T-helper 2 cell (primary cell): ENCODE data around the gene RASAL3.

Experiments used
- DNase-seq, 5 experiments: peaks; one replicate each; pipeline versions ENCODE4 v3.0.0 to v3.0.0-alpha.2; 2012 to 2022

The RASAL3 gene

DNA sequence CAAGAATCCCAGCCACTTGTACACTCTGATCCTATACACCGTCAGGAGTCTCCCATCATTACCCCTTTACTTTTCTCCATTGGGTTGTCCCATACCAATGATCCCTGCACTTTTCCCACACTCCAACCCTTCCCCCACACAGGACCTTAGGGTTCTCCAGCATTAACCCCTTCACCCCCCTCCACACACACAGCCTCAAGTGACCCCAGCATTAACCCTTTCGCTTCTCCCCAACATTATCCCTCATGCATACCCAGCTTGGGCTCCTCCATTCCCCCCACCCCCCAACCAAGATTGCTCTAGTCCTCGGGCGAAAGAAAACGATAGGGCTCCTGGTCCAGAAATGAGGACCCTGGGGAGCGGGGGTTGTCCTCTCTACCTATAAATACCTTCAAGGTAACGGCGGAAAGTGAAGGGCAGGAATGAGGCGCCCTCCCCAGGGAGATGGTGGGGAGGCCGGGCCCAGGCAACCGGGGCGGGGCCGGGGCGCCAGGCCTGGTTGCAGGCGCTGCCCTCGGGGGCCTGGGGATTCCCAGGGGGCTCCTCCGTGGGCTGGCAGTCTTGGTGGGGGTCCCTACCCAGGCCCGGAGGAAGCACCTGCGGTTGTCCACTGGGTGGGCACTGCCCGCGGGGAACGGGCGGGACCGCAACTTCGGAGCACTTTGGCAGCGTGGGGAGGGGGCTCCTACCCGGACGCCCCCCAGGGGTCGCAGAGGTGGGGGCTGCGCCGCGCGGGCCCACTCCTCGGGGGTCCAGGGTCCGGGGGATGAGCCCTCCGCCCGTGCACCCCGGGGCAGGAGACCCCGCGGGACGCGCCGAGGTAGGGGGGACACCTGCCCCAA, 15.3 kb downstream of the RASAL3 start:
- DNase-seq = no peak

DNA sequence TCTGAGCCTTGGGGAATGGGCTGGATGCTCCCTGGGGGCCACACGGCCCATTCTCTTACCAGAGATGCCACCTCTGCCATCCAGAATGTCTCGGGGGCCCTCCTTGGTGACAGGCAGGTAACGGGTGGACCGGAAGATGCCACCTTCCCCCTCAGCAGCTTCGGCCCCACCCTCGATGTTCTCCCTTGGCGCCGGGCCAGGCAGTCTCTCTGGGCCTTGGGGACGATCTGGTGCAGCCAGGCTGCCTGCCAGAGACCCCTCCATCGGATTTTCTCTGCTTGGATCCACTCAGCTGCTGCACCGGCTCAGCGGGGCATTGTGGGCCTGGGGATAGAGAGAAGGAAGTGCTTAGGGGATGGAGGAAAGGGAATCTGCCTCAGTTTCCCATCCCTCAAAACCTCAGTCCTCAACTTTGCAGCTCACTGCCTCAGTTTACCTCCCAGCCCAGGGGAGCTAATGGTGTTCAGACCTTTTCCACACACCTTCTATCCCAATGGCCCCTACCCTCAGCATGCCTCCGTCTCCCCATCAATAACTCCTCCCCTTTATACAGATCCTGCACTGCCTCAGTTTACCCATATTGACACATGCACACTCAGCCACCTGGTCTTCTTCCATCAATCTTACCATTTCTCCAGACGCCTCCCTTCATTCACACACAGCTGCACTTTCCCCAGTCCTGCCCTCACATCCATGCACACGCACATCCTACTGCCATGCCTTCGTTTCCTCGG, 16.1 kb downstream of the RASAL3 start:
- DNase-seq = no peak

DNA sequence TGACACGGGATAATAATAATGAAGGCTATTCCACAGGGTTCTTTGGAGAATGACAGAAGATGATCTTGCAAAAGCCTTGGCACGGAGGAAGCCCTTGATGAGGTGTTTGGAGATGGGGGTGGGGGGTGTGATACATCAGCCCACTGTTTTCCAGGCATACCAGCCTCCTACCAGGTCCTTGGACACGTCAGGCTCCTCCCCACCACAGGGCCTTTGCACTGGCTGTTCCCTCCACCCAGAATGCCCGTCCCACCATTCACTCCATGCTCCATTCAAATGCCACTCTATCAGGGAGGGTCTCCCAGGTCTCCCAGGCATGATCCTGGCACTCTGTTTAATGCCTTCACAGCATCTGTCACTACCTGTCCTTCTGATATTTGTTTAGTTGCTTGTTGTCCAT, 17.3 kb downstream of the RASAL3 start:
- no peak for DNase-seq

DNA sequence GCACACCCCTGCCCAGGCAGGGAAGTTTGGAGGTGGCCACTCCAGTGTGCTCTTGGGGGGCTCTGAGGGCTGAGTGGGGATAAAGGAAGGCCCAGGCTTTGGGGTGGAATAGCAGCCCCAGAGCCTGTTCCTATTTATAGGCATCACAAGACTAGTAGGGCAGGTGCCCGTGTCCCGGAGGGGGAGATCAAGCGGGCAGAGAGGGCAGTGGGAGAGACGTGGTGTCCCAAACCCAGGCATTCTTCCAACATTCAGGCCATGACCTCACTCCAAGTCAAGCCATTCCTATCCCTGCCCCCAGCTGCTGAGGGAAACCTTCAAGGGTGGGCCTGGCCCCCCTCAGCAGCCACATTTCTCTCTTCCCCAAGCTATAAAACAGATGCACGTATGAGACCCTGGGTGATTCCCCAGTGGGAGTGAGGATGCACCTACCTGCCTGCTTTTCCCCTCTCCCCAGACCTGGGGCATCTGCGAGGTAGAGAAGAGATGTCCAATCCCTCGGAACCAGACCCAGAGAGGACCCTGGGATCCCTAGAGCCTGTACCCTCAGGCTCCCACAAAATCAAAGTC, 18.5 kb downstream of the RASAL3 start:
- DNase-seq = no peak

DNA sequence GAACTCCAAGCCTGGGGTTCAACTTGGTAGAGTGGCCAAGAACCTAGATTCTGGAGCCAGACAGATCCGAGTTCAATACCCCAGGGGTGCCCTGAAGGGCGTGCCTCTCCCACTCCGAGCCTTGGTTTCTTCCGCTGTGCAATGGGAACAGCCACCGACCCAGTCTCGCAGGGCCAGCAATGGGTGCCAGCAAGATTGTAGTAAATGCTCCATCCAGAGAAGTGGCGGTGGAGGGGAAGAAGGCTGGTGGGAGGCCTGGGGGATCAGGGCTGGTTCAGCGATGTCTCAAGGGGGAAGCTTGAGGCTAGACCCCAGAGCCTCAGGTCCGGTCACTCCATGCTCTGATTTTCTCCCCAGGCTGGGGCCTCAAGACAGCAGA, 19.1 kb downstream of the RASAL3 start:
- DNase-seq = no peak

DNA sequence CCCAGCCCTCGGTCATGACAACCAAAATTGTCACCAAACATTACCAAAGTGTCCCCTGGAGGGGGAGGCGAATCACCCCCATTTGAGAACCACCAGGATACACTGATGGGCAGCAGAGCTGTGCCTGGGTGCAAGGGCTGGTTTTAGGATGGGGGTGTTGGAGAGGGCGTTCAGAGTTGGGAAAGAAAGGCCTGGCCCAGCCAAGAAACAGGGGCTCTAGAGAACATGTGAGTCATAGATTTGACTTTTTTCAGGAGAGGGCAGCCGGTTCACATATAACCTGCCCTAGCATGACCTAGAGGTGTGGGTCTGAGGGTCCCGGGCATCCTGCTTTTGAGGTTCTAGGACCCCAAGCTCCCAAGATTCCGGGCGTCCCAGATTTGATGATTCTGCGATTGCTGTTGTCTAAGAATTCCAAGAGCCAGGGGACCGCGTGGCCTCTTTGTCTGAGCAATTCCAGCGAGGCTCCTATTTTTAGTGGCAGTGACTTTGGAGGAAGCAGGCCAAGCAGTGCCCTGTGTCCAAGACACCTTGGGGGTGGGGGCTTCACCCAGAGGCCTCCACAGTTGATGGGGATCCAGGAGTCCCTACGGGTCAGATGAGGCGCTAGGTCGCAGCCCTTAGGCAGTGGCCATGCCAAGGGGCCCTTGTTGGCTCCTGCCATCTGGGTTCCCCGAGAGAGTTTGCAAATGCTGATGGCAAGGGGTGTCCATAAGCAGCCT, 19.7 kb downstream of the RASAL3 start:
- DNase-seq = no peak

DNA sequence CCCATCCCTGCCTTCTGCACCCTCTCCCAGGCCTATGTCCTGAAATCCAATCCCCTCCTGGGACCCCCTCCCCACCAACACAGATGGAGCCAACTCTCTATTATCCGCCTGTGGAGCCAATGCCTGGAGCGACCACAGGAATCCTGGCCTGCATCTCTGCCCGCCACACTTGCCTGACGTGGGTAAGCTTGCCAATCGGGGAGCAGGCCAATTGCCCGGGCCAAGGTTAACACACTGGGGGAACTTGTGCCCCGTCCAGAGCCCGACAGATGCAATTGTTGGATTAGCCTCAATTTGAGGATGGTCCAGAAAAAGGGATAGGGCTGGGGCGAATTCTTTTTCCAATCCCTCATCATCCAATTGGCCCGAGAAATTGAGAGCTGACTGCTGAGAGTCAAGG, 20.5 kb downstream of the RASAL3 start:
- DNase-seq = no peak

DNA sequence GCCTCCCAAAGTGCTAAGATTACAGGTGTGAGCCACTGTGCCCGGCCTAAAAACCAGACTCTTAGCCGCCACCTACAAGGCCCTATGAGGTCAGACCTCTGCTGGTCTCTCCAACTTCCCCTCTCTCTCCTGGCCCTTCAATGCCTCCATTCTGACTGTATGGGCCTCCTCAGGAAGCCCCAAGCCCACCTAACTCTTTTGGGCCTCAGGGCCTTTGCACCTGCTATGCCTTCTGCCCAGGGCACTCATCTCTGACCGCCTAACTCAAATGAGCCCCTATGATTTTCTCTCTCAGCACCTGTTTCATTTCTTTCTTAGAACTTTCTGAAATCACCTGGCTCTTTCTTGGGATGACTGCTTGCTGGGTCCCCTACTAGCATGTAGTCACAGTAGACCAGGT, 21.0 kb downstream of the RASAL3 start:
- DNase-seq = no peak

DNA sequence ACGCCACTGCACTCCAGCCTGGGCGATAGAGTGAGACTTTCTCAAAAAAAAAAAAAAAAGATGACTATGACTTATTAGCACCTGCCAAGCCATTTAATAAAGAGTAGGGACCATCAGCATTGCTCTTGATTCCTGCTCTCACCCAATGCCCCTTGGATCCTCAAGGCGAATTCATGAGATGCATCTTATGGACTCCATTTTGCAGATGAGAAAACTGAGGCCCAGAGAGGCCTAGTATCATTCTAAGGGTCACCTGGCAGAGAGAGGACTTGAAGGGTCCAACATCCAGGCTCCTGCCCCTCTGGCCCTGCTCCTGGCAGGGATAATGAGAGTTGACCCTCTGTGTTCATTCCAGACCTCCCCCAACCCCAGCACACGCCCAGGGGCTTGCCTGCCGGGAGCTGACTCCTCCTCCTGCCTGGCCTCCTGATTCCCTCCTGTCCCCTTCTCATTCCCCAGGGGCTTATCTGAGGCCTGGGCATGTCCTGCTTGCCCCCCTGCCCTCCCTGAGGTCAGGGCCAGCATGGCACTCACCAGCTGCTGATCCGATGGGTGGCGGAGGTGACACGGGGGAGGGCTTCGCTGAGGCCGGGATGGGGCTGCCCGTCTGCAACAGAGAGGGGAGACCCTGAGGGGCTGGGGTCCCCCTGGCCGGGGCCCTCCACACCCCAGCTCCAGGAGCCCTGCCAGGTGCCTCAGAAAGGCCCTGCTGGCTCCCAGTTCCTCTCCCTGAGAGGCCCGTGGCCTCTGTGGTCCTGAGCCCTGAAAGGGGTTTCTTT, 22.0 kb downstream of the RASAL3 start:
- no peak for DNase-seq

DNA sequence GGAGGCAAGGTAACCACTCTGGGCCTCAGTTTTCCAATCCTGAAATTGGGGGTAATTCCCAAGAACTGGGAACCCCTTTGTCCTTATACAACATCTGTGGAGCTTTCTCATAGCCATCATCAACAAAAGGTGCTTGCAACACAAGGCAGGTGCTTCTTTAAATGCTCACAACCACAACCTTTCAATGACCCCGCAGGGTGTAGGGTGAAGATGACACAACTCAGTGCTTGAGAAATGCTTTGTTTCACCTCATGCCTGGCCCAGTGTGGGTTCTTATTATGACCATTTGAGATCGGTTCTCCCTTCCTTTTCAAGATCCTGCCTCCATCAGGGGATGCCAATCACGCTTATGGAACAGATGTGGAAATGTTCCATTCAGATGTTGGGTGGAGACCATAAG, 23.0 kb downstream of the RASAL3 start:
- DNase-seq = no peak

DNA sequence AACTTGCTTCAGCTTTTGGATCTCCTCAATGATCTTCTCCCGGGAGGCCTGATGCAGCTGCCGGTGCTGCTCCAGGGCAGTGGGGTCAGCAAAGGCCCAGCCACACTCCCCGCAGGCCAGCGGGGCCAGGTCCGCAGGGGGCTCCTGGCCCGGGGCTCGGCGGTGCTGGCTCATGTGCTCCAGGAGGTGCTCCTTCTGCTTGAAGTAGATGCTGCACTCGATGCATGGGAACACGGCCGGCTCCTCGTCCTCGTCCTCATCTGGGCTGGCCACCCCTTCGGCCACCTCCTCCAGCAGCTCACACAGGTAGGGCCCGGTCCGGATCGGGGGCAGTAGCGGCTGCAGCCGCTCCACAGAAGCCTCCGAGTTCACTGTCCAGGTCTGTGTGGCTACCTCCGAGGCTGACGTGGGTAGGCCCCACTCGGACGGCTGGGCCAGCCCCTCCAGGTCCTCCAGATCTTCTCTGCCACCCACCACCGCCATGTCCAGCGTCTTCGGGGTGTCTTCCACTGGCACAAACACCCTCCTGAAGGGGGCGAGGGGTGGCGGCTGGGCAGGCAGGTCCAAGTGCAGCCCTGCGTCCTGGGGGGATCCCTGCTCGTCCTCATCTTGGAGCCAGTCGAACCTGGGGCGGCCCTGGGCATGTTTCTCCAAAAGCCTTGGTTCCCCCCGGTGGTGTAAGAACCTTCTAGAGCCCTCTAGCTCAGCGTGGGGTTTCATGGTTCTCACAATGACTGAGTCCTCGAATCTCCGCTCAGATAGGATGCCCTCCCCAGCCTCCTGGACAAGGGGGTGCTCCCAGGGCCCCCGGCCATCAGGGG, 24.3 kb downstream of the RASAL3 start:
- no peak for DNase-seq

DNA sequence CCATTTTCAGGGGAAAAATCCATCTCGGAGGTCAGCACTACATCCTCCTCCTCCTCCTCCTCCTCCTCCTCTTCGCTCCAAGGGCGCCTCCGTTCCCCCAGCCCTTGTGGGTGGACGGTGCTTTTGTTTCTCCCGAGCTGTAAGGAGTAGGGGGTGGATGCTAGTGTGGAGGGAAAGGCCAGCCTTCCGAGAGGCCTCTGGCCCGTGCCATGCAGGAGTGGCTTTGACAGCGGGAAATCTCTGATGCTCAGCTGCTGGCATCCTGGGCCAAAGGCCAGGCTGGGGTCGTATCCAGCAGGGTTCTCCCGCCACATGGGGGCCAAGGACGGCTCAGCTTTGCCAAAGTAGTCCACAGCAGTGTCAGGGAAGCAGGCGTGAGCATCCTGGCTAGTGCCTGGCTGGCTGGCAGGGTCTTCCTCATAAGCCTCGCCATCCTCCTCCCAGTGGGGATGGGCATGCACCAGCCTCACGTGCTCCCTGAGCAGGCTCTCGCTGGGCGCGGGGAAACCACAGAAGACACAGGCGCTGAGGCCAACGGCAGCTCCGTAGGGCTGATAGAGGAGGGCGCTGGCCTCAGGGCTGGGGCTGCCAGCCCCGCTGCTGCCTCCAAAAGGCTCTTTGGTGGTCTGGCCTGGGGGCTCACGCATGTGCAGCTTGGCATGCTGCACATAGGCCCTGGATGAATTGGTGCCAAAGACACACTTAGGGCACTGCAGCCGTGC, 25.1 kb downstream of the RASAL3 start:
- no peak for DNase-seq

DNA sequence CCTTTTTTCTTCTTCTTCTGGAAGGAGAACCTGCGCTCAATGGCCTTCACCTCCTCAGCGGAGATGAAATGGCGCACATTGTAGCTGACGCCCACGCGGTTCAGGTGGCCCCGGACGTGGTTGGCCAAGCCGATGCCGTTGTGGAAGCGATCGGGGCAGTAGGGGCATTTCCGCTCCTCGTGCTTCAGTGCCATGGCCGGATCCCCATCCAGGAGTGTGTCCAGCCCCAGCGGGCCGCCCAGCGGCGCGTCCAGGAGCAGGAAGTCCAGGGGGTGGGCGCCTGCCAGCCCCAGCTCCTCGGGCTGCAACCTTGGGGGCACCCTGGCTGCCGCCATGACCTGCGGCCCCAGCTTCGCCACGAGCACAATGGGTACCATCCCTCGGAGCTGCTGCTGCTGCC, 25.8 kb downstream of the RASAL3 start:
- DNase-seq = no peak

DNA sequence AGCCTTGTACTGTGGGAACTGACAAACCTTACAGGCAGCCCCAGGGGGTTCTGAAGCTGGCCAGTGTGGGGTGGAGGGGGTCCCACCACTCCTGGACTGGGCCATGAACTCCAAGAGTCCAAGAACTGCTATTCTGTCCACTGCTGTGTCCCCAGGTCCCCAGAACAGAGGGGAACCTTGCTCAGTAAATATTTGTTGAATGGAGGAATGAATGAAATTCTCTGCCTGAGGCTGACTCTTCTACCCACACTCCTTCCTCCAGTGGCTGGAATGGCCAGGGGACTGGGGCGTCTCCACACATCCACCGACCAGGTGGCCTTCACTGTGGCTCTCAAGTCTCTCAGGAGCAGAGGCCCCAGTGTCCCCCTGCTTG, 26.2 kb downstream of the RASAL3 start:
- no peak for DNase-seq

DNA sequence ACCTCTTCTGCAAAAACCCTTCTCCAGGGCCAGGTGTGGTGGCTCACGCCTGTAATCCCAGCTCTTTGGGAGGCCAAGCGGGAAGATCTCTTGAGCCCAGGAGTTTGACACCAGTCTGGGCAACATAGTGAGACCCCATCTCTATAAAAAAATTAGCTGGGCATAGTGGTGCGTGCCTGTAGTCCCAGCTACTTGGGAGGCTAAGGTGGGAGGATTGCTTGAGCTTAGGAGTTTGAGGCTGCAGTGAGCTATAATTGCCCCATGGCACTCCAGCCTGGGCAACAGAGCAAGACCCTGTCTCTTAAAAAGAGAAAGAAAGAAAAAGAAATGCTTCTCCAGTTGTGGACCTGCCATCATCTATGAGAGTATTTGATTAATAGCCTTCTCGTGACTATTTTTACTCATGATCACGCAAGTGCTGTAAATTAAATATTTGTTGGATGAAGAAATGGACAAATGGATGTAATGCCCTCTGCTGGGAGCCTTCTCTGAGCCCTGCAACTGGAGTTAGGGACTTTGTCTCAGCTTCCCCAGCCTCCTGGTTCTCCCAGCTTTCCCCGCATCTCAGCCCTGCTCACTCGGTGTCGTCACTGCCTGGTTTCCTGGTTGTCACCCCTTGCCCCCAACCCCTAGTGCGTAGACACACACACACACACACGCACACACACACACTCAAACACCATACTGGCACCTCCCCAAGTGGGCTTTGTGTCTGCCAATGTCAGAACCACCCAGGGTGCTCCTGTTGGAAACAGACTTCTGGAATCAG, 26.8 kb downstream of the RASAL3 start:
- DNase-seq = no peak

DNA sequence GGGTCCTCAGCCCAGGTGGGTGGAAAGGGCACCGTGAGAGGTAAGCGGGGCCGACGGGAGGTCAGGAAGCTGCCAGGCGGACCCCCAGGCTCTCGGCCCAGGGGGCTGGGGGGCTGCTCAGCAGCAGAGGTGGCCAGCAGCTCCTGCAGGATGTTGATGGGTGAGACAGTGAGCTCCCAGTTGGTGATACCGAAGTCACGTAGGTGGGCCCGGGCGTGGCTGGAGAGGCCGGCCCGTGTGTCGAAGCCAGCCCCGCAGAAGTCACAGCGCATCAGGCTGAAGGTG, 27.6 kb downstream of the RASAL3 start:
- DNase-seq = no peak

DNA sequence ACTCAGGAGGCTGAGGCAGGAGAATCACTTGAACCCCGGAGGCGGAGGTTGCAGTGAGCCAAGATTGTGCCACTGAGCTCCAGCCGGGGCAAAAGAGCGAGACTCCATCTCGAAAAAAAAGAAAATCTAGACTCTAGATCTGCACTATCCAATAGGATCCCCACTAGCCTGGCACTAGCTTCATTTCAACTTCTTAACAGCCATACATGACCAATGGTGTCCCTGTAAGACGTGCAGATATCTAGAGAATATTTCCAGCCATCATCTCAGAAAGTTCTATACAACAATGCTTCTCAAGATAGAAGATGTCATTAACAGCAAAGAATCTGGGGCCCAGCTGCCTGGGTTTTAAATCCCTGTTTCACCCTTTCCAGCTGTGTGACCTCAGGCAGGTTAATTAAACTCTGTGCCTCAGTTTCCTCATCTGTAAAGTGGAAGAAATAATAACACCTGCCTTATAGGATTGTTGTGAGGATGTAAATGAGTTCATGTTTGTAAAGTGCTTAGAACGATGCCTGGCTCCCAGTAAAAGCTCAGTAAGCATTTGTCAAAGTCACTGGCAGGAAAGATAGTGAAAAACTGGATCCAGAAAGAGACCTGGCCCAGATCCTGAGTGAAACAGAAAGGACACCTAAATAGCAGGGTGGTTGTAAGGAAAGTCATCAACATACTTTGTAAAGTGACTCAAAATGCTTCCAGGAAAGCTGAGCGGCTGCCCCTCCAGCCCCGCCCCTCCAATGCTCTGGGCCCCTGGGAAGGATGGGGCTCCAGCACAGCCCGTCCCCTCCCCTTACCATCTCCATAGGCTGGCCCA, 28.1 kb downstream of the RASAL3 start:
- DNase-seq = no peak

DNA sequence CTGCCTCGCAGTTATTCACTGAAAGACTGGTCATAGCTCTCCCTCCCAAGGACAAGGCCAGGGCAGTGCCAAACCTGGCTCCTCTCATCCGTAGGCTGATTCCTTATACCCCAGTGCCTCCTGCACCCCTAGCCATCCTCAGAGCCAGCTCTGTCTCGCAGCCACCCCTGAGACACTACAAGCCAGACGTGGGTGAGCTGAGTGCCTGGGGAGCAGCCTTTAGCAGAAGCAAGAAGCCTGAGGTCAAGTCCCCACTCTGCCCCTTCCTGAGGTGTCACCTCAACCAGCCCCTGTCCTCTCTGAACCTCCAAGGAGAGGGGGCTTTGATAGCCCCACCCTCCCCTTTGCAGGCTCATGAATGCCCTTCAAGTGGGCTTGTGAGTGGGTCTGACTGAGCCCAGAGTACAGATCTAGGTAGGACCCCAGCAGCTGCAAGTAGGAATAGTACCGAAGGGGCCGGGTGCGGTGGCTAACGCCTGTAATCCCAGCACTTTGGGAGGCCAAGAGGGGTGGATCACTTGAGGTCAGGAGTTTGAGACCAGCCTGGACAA, 30.8 kb downstream of the RASAL3 start:
- no peak for DNase-seq
